HG03175 (cell line): Measurements from ENCODE around the gene ALKBH5.

Source experiments
- ATAC-seq: cut with Tn5 transposase; IDR thresholded peaks from one replicate; pipeline ENCODE4 v1.9.1; 2021; ENCODE audit warnings: mild to moderate bottlenecking, moderate library complexity; ENCODE audit not compliant: unreplicated experiment

ALKBH5 gene

GRCh38 chr17:18240449-18240848 lies 56.8 kb downstream of the ALKBH5 start:
- no peak for ATAC-seq

DNA sequence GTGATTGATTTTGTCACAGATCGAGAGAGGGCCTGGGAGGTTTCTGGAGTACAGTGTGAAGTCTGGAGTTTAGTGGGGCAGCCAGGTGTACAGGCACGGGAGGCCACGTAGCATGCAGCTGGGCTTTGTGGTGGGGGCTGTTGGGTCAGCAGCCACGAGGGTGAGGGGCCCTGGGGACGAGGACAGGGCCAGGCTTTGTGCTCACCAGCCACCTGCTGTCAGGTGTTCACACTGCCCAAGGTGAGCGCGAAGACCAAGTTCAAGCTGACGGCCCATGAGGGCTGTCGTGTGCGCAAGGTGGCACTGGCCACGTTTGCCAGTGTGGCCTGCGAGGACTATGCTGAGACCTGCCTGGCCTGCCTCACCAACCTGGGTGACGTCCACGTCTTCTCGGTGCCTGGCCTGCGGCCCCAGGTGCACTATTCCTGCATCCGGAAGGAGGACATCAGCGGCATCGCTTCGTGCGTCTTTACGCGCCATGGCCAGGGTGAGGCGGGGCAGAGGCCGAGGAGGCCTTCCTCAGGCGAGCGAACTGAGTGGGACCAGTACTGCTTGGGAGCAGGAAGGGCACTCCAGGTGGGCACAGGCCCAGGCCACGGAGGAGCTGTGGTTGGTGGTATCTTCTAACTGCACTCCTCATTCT lies 57.7 kb downstream of the ALKBH5 start:
- ATAC-seq, result no peak

- no peak for ATAC-seq
Measured at GRCh38 chr17:18245038-18245776, 61.6 kb downstream of the ALKBH5 start.

GRCh38 chr17:18246109-18246725 lies 62.6 kb downstream of the ALKBH5 start:
- ATAC-seq, result no peak

- ATAC-seq, result no peak
Measured at GRCh38 chr17:18246880-18247612, 63.4 kb downstream of the ALKBH5 start.

GRCh38 chr17:18247613-18248001 lies 64.0 kb downstream of the ALKBH5 start:
- ATAC-seq, result no peak

- no peak for ATAC-seq
Measured at GRCh38 chr17:18248300-18248731, 64.7 kb downstream of the ALKBH5 start.

DNA sequence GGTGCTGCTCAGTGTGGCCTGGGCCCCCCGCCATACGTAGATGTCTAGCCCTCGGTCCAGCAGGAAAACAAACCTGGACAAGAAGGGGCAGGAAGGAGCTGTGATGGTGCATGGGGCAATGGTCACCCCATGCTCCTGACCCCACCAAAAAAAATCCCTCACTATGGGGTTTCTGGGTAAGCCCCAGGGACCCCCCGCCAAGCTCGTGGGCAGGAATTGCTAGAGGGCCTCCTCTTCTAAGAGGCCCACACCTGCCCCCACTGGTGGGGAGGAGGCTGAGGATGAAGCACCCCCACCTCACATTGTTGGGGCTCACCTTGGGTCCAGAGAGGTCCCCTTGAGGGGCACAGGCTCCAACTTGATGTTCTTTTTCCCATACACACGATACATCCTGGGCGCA lies 65.2 kb downstream of the ALKBH5 start:
- ATAC-seq, result no peak

DNA sequence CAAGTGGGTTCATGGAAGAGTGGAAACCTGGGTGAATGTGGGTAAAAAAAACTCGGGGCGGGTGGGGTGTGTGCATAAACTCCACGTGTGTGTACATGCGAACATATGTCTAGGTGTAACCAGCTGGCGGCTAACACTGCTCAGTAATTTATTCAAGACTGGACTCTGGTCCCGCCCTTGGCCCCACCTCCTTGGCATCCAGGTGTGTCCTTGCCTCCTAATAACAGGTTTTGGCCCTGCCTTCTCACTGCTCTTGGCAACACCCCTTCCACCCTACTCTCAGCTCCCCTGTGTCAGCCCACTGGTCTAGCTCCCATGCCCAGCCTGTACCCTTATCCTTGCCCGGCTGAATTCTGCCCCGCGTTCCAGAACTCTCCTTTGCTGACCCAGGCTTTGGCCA lies 66.6 kb downstream of the ALKBH5 start:
- ATAC-seq, result no peak

GRCh38 chr17:18250708-18251107 lies 67.1 kb downstream of the ALKBH5 start:
- no peak for ATAC-seq

- ATAC-seq, result no peak
Measured at GRCh38 chr17:18251204-18251603, 67.6 kb downstream of the ALKBH5 start.

DNA sequence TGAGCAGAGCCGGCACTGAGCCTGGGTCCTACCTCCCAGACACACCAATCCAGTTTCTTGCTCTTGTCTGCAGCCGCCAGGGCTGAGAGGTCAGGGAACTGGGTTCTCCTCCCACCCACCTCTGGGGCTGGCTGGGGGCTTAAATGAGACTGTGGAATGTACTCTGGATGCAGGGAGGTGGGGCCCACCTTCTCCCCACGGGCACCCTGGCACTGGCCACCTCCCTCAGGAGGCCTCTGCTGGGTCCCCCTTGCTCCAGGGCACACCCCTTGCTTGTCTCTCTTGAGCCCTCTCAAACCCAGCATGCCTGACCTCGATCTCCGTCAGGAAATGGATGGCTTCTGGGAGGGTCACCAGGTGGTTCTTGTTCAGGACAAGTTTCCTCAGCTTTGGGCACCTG lies 68.5 kb downstream of the ALKBH5 start:
- ATAC-seq, result no peak

DNA sequence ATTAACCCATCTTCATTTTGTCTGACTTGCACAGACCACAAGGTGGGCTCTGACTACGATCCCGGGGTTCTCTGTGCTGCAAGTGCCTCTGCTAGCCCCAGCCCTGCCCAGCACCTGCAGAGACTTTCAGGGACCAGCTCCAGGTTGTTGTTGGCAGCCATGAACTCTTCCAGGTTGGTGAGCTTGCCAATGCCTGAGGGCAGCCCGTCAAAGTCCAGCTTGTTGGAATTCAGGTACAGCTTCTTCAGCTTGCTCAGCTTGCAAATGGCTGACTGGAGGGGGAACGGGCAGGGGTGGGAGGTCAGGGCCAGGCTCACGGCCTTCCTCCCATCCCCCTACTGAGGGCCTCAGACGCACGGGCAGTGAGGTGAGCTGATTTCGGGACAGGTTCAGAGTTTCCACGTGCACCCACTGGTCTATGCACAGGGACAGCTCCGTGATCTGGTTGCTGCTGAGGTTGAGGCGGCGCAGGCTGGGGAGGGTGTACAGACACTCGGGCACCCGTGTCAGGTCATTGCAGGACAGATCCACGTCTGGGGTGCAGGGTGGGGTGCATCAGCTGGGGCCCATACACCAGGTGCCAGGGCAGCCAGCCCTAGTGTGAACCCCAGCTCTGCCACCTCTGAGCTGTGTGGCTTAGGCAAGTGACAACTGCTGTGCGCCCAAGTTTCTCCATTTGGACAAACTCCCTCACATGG lies 69.7 kb downstream of the ALKBH5 start:
- no peak for ATAC-seq

GRCh38 chr17:18253947-18254821 lies 70.6 kb downstream of the ALKBH5 start:
- ATAC-seq, result no peak

GRCh38 chr17:18254888-18255649 lies 71.4 kb downstream of the ALKBH5 start:
- no peak for ATAC-seq

DNA sequence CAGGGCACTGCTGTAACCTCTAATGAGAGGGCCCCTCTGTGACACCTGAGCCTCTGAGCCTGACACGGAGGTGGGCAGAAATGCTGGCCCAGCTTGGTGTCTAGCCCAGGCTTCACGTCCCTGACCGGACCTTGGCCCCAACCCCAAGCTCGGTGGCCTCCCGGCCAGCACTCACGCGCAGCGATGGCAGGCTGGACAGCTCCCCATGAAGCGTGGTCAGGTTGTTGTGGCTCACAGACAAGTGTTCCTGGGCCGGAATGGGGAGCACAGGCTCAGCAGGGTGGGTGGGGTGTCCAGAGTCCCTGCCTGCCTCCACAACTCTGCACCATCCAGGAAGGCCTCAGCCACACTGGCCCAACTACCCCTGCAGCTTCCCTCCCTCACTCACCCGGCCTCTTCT lies 72.7 kb downstream of the ALKBH5 start:
- ATAC-seq, result no peak

DNA sequence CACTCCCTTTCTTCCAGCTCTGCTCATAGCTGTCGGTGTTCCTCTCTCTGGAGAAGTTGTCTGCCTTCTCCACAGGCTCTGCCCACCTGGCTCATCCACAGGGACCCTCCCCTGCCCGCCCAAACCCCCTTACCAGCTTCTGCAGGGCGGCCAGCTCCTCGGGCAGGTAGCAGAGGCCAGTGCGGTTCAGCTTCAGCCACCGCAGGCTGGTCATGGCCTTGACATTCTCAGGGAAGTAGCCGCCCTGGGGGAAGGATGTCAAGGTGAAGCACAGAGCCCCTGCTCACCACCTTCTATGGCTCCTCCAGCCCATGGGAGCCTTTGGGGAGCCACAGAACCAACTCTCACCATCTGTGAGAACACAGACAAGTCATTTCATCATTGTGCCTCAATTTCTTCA lies 73.1 kb downstream of the ALKBH5 start:
- ATAC-seq, result no peak

DNA sequence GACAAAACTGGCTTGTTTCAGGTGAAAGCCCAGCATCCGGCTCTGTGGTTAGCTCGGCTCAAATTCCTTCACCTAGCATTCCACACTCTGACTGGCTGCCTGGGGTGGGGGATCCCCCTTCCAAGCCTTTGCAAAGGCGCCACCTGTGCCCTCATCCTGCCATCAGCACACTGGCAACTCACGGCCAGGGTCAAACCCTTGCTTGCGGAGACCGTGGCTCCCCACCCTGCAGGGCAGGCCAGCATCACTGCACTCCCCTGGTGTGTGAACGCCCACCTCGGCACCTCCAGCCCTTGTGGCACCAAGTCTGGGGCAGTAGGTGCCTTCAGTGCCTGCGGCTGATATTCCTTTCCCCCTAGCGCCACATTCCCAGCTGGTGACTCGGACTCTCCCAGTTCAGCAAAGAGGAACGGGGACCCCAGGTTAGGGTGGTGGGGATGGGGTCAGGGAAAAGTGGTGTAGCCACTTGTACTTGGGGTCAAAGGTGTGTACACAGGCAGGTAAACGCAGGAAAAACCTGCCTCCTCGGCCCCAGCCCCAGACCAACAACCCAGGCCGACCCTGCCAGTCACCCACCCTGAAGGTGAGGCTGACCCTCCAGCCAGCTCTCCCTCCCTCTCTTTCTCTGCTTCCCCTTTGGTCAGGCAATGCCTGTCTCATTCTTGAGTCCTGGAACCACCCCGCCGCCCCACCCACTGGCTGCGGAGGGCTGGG lies 73.8 kb downstream of the ALKBH5 start:
- ATAC-seq, result no peak

GRCh38 chr17:18257982-18258355 lies 74.3 kb downstream of the ALKBH5 start:
- peak; percentile 34 for ATAC-seq
